ENCODE data around the gene MYCN. TPM values are rescaled to one million over a fixed set of nuclear protein-coding genes. Genes with fewer than 3 reads are reported as not detected.

MYCN gene
- total and polyA plus RNA-seq, 12 donors: 0.24 to 2.2 (median 1.0) TPM

DNA sequence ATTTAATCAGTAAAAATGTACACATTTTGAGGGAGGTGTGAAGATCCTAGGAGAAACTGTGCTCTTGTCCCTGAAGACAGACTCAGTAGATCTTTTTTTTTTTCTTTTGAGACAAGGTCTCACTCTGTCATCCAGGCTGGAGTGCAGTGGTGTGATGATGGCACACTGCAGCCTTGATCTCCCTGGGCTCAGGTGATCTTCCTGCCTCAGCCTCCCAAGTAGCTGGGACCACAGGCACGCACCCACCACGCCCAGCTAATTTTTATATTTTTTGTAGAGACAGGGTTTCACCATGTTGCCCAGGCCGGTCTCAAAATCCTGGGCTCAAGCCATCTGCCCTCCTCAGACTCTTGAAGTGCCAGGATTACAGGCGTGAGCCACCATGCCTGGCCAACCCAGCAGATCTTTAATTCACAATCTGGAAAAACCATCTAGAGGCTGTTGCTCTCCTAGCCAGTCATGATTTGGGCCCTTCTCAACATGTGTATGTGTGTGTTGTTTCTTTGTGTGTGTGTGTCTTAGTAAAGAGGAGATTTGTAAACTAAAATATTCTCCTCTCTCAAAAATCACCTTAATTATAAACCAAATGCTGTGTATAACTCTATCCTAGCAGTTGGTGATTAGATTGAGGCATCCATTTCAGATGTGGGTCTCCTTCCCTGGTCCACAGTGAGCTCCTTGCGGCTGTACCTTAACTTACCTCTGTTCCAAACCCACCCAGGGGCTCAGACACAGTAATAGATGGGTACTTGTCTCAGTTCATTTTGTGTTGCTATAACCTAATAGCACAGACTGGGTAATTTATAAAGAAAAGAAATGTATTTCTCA, 3.9 kb upstream of the MYCN start:
- peaks cover 26% of the 10 kb centered on the region for H3K27me3 ChIP-seq
- WGBS, 4 donors: 81 to 90% (median 82%) methylated on average over 5 of the region's 5 CpGs
- no peak for DNase-seq
- no peak for TF ChIP-seq POLR2A (IDR thresholded peaks at IDR 0.05)
- TF ChIP-seq, protein P1, sequence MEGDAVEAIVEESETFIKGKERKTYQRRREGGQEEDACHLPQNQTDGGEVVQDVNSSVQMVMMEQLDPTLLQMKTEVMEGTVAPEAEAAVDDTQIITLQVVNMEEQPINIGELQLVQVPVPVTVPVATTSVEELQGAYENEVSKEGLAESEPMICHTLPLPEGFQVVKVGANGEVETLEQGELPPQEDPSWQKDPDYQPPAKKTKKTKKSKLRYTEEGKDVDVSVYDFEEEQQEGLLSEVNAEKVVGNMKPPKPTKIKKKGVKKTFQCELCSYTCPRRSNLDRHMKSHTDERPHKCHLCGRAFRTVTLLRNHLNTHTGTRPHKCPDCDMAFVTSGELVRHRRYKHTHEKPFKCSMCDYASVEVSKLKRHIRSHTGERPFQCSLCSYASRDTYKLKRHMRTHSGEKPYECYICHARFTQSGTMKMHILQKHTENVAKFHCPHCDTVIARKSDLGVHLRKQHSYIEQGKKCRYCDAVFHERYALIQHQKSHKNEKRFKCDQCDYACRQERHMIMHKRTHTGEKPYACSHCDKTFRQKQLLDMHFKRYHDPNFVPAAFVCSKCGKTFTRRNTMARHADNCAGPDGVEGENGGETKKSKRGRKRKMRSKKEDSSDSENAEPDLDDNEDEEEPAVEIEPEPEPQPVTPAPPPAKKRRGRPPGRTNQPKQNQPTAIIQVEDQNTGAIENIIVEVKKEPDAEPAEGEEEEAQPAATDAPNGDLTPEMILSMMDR (IDR thresholded peaks at IDR 0.05): no peak
- intact Hi-C loops (cut with DNase I): loop anchor here in 1 of 2 donors (5.0 to 10.0 kb wide), 2 partner anchors 302 to 571 kb away; no protein-coding TSS in a partner anchor
- no peak overlapping the region for H3K4me3 ChIP-seq
- H3K27ac ChIP-seq: no peak overlapping the region
- no peaks in the 10 kb centered on the region for H3K36me3 ChIP-seq (replicated peaks in 1 of 2)
- H3K9me3 ChIP-seq (replicated peaks in 1 of 3): no peaks in the 10 kb centered on the region
- H3K4me1 ChIP-seq (replicated peaks in 1 of 2): peaks cover 15 to 22% of the 10 kb centered on the region in 2 donors

DNA sequence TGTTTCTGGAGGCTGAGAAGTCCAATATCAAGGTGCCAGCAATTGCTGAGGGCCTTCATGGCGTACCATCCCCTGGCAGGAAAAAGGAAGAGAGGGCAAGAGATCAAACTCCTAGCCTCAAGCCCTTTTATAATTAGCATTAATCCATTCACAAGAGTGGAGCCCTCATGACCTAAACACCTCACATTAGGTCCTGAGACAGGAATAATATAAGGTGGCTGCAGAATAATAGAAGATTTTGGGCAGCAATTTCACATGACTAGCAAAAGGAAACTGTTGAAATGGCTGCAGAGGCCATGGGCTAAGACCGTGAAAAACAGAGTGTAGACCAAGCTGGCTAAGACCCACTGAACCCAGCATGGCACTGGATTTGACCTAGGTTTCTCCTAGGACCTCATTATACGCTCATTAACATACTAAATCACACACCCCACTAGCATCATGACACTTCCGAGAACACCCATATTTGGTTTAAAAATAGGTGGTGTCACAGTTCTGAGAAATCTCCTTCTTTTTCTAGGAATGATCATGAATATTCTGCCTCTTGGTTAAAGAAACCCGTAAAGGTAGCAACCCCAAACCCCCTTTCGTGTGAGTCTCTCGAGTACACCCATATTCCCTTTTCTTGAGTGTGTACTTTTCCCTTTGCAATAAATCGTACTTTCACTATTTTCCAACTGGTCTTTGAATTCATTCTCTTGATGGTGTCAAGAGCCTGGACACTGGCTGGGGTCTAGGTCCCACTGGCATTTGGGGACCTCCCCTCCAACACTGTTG, 3.1 kb upstream of the MYCN start:
- H3K27me3 ChIP-seq: peaks cover 29% of the 10 kb centered on the region
- no peak for TF ChIP-seq POLR2A (IDR thresholded peaks at IDR 0.05)
- TF ChIP-seq, protein P1 (IDR thresholded peaks at IDR 0.05): no peak
- DNase-seq: no peak
- intact Hi-C loops (cut with DNase I): loop anchor here in 1 of 2 donors (5.0 to 10.0 kb wide), 2 partner anchors 302 to 570 kb away; no protein-coding TSS in a partner anchor
- peaks cover 19 to 30% of the 10 kb centered on the region in 2 donors for H3K4me1 ChIP-seq (replicated peaks in 1 of 2)
- no peak overlapping the region for H3K27ac ChIP-seq
- 72 to 86% (median 79%) methylated on average over 8 of the region's 8 CpGs for WGBS, 4 donors
- no peak overlapping the region for H3K4me3 ChIP-seq
- no peaks in the 10 kb centered on the region for H3K36me3 ChIP-seq (replicated peaks in 1 of 2)
- H3K9me3 ChIP-seq (replicated peaks in 1 of 3): no peaks in the 10 kb centered on the region

DNA sequence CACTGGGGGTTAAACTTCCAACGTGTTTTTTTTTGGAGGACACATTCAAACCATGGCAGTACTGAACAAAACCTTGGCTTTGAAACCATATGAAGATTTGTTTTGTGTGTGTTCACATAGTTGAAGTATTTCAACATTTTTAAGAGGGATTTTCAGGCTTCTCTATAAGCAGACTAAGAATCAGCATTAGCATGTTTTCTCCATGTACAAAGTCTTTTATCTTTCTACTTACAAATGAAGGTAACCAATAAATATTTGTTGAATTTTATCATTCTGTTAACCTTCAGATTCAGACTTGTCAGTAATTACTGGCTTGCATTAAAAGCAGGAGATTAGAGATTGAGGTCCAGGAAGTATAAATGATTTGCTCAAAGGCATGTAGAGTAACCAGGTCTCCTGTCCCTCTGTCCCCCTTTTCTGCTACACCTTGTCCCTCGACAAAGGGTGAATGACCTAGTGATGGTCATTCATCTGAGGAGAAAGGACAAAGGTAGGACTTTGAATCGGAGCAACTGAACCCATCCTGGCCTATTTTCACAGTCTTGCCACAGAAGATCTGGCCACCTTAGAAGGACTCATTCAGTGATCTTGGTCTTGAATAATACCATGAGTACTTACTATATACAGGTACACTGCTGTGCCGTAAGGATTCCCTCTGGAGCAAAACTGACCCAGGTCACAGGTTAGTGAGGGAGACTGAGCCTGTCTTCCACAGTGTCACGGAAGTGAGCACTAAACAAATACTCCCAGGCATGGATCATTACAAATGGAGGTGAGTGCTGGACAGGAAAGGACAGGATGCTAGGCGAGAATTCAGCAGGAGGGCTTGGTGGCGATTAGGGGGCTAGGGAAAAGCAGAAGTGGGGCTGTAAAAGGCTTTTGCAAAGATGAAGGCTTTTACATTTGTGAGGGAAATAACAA, 2.2 kb upstream of the MYCN start:
- TF ChIP-seq, protein P1 (IDR thresholded peaks at IDR 0.05): no peak
- no peak for TF ChIP-seq POLR2A (IDR thresholded peaks at IDR 0.05)
- no peak for DNase-seq
- no peak overlapping the region for H3K4me3 ChIP-seq
- no peak overlapping the region for H3K27ac ChIP-seq
- no peaks in the 10 kb centered on the region for H3K36me3 ChIP-seq (replicated peaks in 1 of 2)
- no peaks in the 10 kb centered on the region for H3K9me3 ChIP-seq (replicated peaks in 1 of 3)
- peaks cover 19 to 30% of the 10 kb centered on the region in 2 donors for H3K4me1 ChIP-seq (replicated peaks in 1 of 2)
- peaks cover 30% of the 10 kb centered on the region for H3K27me3 ChIP-seq
- intact Hi-C loops (cut with DNase I): loop anchor here in 1 of 2 donors (5.0 to 10.0 kb wide), 2 partner anchors 303 to 569 kb away; no protein-coding TSS in a partner anchor
- 77 to 86% (median 82%) methylated on average over 7 of the region's 7 CpGs for WGBS, 4 donors
